H9 (cell line): Measurements from ENCODE around the gene RHBDL1. TPM values are rescaled to one million over a fixed set of nuclear protein-coding genes. Genes with fewer than 3 reads are reported as not detected.

Experiments
- DNase-seq: peaks from one replicate; pipeline ENCODE4 v3.0.0-alpha.2; 2017
- H2AFZ ChIP-seq: one replicate; pipeline ENCODE4 v1.6.1; 2013; ENCODE audit warnings: mild to moderate bottlenecking, low read length, control low read depth, moderate library complexity
- H2AK5ac ChIP-seq: 2 replicates; pipeline ENCODE4 v1.6.1; 2013; ENCODE audit warnings: low read length, control low read depth, mixed read lengths; ENCODE audit not compliant: insufficient read length
- H2BK120ac ChIP-seq: one replicate; pipeline ENCODE4 v1.6.1; 2013; ENCODE audit warnings: low read depth, mild to moderate bottlenecking, low read length, control low read depth, inconsistent platforms; ENCODE audit not compliant: poor library complexity, severe bottlenecking
- H2BK12ac ChIP-seq: 2 replicates; pipeline ENCODE4 v1.6.1; 2013; ENCODE audit warnings: low read length, control low read depth, mixed read lengths, low read depth; ENCODE audit not compliant: insufficient read length
- H2BK15ac ChIP-seq: 2 replicates; pipeline ENCODE4 v1.6.1; 2013; ENCODE audit warnings: low read depth, low read length, control low read depth
- H2BK20ac ChIP-seq: one replicate; pipeline ENCODE4 v1.6.1; 2013; ENCODE audit warnings: low read depth, mild to moderate bottlenecking, low read length, control low read depth, inconsistent platforms; ENCODE audit not compliant: poor library complexity, severe bottlenecking
- H2BK5ac ChIP-seq: 2 replicates; pipeline ENCODE4 v1.6.1; 2013; ENCODE audit warnings: low read length, control low read depth, mixed read lengths; ENCODE audit not compliant: insufficient read length
- H3K14ac ChIP-seq: 2 replicates; pipeline ENCODE4 v1.6.1; 2013; ENCODE audit warnings: low read length, control low read depth; ENCODE audit not compliant: insufficient read depth
- H3K18ac ChIP-seq: 2 replicates; pipeline ENCODE4 v1.6.1; 2013; ENCODE audit warnings: low read depth, mild to moderate bottlenecking, mixed read lengths, low read length, control low read depth; ENCODE audit not compliant: insufficient read length
- H3K23ac ChIP-seq: 2 replicates; pipeline ENCODE4 v1.6.1; 2013; ENCODE audit warnings: low read length, control low read depth, mixed read lengths, low read depth; ENCODE audit not compliant: insufficient read length
- H3K23me2 ChIP-seq: 2 replicates; pipeline ENCODE4 v1.6.1; 2013; ENCODE audit warnings: low read depth, mild to moderate bottlenecking, mixed read lengths, low read length, control low read depth; ENCODE audit not compliant: insufficient read length, poor library complexity, severe bottlenecking
- H3K27ac ChIP-seq: 2 replicates; pipeline ENCODE4 v1.5.1; 2013; ENCODE audit warnings: low read length, control low read depth, mixed read lengths, low read depth; ENCODE audit not compliant: insufficient read length
- H3K27me3 ChIP-seq: 2 replicates; pipeline ENCODE4 v1.6.1; 2013; ENCODE audit warnings: low read length, control low read depth, inconsistent platforms; ENCODE audit not compliant: insufficient read depth
- H3K4ac ChIP-seq: 2 replicates; pipeline ENCODE4 v1.6.1; 2013; ENCODE audit warnings: low read depth, mild to moderate bottlenecking, control low read depth, inconsistent platforms, low read length, moderate library complexity
- H3K4me1 ChIP-seq: 2 replicates; pipeline ENCODE4 v1.6.1; 2013; ENCODE audit warnings: low read length, control low read depth, inconsistent platforms; ENCODE audit not compliant: insufficient read depth
- H3K4me2 ChIP-seq: 2 replicates; pipeline ENCODE4 v1.6.1; 2013; ENCODE audit warnings: low read length, control low read depth, mixed read lengths; ENCODE audit not compliant: insufficient read length, insufficient read depth
- H3K56ac ChIP-seq: 2 replicates; pipeline ENCODE4 v1.6.1; 2013; ENCODE audit warnings: low read depth, mild to moderate bottlenecking, mixed read lengths, low read length, control low read depth; ENCODE audit not compliant: insufficient read length
- H3K79me1 ChIP-seq: 2 replicates; pipeline ENCODE4 v1.6.1; 2013; ENCODE audit warnings: low read depth, mild to moderate bottlenecking, moderate library complexity, low read length, control low read depth, inconsistent platforms; ENCODE audit not compliant: insufficient read depth, poor library complexity, severe bottlenecking
- H3K79me2 ChIP-seq: 2 replicates; pipeline ENCODE4 v1.6.1; 2013; ENCODE audit warnings: low read length, control low read depth, inconsistent platforms; ENCODE audit not compliant: insufficient read depth
- H3K9ac ChIP-seq: 2 replicates; pipeline ENCODE4 v1.6.1; 2013; ENCODE audit warnings: low read length, control low read depth, mixed read lengths; ENCODE audit not compliant: insufficient read length; ENCODE audit errors: extremely low read depth
- H3K9me3 ChIP-seq: one replicate; pipeline ENCODE4 v1.6.1; 2013; ENCODE audit warnings: low read depth, low read length, inconsistent platforms; ENCODE audit not compliant: control insufficient read depth
- H3T11ph ChIP-seq: one replicate; pipeline ENCODE4 v1.6.1; 2013; ENCODE audit warnings: mild to moderate bottlenecking, low read length, control low read depth, inconsistent platforms
- H4K20me1 ChIP-seq: one replicate; pipeline ENCODE4 v1.6.1; 2013; ENCODE audit not compliant: control insufficient read depth, insufficient read length, insufficient read depth
- H4K5ac ChIP-seq: 2 replicates; pipeline ENCODE4 v1.6.1; 2013; ENCODE audit warnings: low read depth, mild to moderate bottlenecking, mixed read lengths, low read length, control low read depth; ENCODE audit not compliant: insufficient read length
- H4K8ac ChIP-seq: replicated peaks from 2 replicates; pipeline ENCODE4 v1.6.1; 2013; ENCODE audit warnings: low read length, control low read depth, mixed read lengths, low read depth; ENCODE audit not compliant: insufficient read length
- H4K91ac ChIP-seq: 2 replicates; pipeline ENCODE4 v1.6.1; 2013; ENCODE audit warnings: low read depth, mild to moderate bottlenecking, moderate library complexity, mixed read lengths, low read length, control low read depth; ENCODE audit not compliant: insufficient read length
- H3K27ac Mint-ChIP-seq, 3 experiments: 2 replicates in 2 of 3; 3 replicates in 1 of 3; pipeline ENCODE4 v1.8.0; 2020 to 2021; ENCODE audit warnings: mixed read lengths in 3 of 3, mild to moderate bottlenecking in 1 of 3, moderate library complexity in 1 of 3
- H3K27me3 Mint-ChIP-seq: 2 replicates; pipeline ENCODE4 v1.8.0; 2021; ENCODE audit warnings: low read depth, mild to moderate bottlenecking, moderate library complexity, mixed read lengths
- H3K36me3 Mint-ChIP-seq, 3 experiments: 2 replicates in 2 of 3; 3 replicates in 1 of 3; pipeline ENCODE4 v1.8.0; 2020 to 2021; ENCODE audit warnings: low read depth in 3 of 3, mixed read lengths in 3 of 3; ENCODE audit not compliant: insufficient read depth in 1 of 3
- H3K4me1 Mint-ChIP-seq, 2 experiments: 2 replicates each; pipeline ENCODE4 v1.8.0; 2020; ENCODE audit warnings: mixed read lengths in 2 of 2
- H3K4me3 Mint-ChIP-seq, 2 experiments: 2 replicates in 1 of 2; 3 replicates in 1 of 2; pipeline ENCODE4 v1.8.0; 2020 to 2021; ENCODE audit warnings: mild to moderate bottlenecking in 2 of 2, mixed read lengths in 2 of 2, moderate library complexity in 1 of 2
- H3K9me3 Mint-ChIP-seq, 2 experiments: 2 replicates in 1 of 2; 3 replicates in 1 of 2; pipeline ENCODE4 v1.8.0; 2020; ENCODE audit warnings: mild to moderate bottlenecking in 2 of 2, mixed read lengths in 2 of 2, moderate library complexity in 1 of 2
- WGBS: extraction: QIAGEN DNeasy Blood & Tissue Kit; methylation state at CpG from one replicate; pipeline ENCODE4 v1.1.7; 2013; ENCODE audit warnings: missing lambda C conversion rate, low lambda C conversion rate, mixed read lengths; ENCODE audit not compliant: insufficient read length; ENCODE audit errors: extremely low coverage; 5-methylcytosine and 5-hydroxymethylcytosine counted together
- total RNA-seq: library from RNA; stranded (reverse); gene quantifications from 2 replicates; pipeline ENCODE4 v1.2.1, GENCODE V29; 2021
- TF ChIP-seq, protein P1 (sequence below): fragments of 200-600 bp; sonication (generic); conservative IDR thresholded peaks from 3 replicates; pipeline ENCODE4 v1.8.0; 2021; ENCODE audit warnings: antibody characterized with exemption, mild to moderate bottlenecking

Gene RHBDL1
- total RNA-seq, 1 experiment from 2014 or later, result 7.6 TPM

DNA sequence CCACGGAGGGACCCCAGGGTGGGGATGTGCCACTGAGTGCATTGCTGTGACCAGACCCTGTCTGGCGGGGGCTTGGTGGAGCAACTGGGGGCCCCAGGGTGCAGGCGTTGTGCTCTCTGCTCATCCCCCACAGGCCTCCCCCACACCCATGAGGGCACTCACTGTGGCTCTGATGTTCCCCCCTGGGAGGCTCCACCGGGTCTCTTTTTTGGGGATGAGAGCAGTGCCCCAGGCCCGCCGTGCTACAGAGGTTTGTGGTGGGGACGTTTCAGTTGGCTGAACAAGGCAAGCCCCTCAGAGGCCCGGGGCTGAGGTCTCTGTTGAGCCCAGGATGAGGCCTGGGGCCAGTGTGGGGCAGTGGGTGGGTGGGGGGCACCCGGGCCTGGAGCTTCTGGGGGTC is 48.2 kb downstream of the RHBDL1 start:
- H3K9me3 Mint-ChIP-seq, result no peaks in the 10 kb centered on the region
- Histone ChIP-seq H3K4me1 (no peaks in the 10 kb centered on the region), H3K23me2 (peaks cover 13% of the 10 kb centered on the region), H3K27me3 (no peaks in the 10 kb centered on the region), H2BK20ac (no peak overlapping the region), H2BK120ac (no peak overlapping the region), H4K20me1 (no peaks in the 10 kb centered on the region), H3T11ph (no peak overlapping the region), H3K9me3 (no peaks in the 10 kb centered on the region), H4K91ac (no peak overlapping the region), H4K8ac (no peak overlapping the region), H3K56ac (no peak overlapping the region), H3K9ac (no peak overlapping the region), H3K23ac (no peak overlapping the region), H3K79me2 (no peaks in the 10 kb centered on the region), H3K14ac (no peak overlapping the region), H2BK15ac (no peak overlapping the region), H3K4me2 (no peak overlapping the region), H2BK5ac (no peak overlapping the region), H2AK5ac (no peak overlapping the region), H3K27ac (no peak overlapping the region), H4K5ac (no peak overlapping the region), H3K4ac (no peak overlapping the region), H3K79me1 (no peaks in the 10 kb centered on the region), H2BK12ac (no peak overlapping the region), H3K18ac (no peak overlapping the region), H2AFZ (no peak overlapping the region)
- WGBS, result no CpG with 5 or more reads among the region's 9 CpGs
- H3K4me1 Mint-ChIP-seq, result peaks cover 8 to 16% of the 10 kb centered on the region in 2 experiments
- DNase-seq, result no peak
- no peak overlapping the region for H3K27ac Mint-ChIP-seq
- H3K36me3 Mint-ChIP-seq, result peaks cover 0 to 5% (median 3%) of the 10 kb centered on the region in 3 experiments; a peak in 1 of 7 replicates
- no peak overlapping the region for H3K4me3 Mint-ChIP-seq
- peaks cover 21% of the 10 kb centered on the region for H3K27me3 Mint-ChIP-seq
- TF ChIP-seq, protein P1, sequence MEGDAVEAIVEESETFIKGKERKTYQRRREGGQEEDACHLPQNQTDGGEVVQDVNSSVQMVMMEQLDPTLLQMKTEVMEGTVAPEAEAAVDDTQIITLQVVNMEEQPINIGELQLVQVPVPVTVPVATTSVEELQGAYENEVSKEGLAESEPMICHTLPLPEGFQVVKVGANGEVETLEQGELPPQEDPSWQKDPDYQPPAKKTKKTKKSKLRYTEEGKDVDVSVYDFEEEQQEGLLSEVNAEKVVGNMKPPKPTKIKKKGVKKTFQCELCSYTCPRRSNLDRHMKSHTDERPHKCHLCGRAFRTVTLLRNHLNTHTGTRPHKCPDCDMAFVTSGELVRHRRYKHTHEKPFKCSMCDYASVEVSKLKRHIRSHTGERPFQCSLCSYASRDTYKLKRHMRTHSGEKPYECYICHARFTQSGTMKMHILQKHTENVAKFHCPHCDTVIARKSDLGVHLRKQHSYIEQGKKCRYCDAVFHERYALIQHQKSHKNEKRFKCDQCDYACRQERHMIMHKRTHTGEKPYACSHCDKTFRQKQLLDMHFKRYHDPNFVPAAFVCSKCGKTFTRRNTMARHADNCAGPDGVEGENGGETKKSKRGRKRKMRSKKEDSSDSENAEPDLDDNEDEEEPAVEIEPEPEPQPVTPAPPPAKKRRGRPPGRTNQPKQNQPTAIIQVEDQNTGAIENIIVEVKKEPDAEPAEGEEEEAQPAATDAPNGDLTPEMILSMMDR, result no peak
